A549 (cell line): Measurements from ENCODE around the gene NMB. TPM values are rescaled to one million over a fixed set of nuclear protein-coding genes. Genes with fewer than 3 reads are reported as not detected.

ENCODE experiments used
- ATAC-seq, 2 experiments: fragments of 200-7000 bp in 1 of 2; fragments of >200 bp in 1 of 2; cut with Nextera tagmentation in 1 of 2; cut with Tn5 transposase in 1 of 2; 3 replicates each; pipeline versions ENCODE4 v1.8.0 to v1.9.1; 2018 to 2020; ENCODE audit warnings: mild to moderate bottlenecking in 1 of 2, moderate library complexity in 1 of 2
- CTCF ChIA-PET: fragments of 300-600 bp; sonication (Branson Sonifier 250); formaldehyde crosslinking; extraction: SDS; loops from one replicate; lab custom pipeline; 2021; ENCODE audit warnings: antibody characterized with exemption, inconsistent platforms; lab: Yijun Ruan, JAX
- POLR2A ChIA-PET: fragments of 350-600 bp; formaldehyde crosslinking; extraction: SDS; loops from one replicate; lab custom pipeline; 2021; ENCODE audit warnings: antibody characterized with exemption, inconsistent platforms; lab: Yijun Ruan, JAX
- DNase-seq, 2 experiments: peaks; one replicate each; pipeline versions ENCODE4 v3.0.0 to v3.0.0-alpha.2; 2011 to 2016; ENCODE audit warnings: low read depth in 1 of 2, low spot score in 1 of 2
- FAIRE-seq: peaks from 2 replicates; lab custom pipeline; 2011; peaks lifted over from hg19 to GRCh38; lab: Jason Lieb, UNC
- H3K27ac ChIP-seq, 2 experiments: fragments of >200 bp; sonication (Bioruptor Twin); formaldehyde crosslinking; 3 replicates each; pipeline ENCODE4 v1.5.1; 2016 to 2017
- H3K4me1 ChIP-seq: fragments of >200 bp; sonication (Bioruptor Twin); formaldehyde crosslinking; 3 replicates; pipeline ENCODE4 v1.6.1; 2016
- H3K4me2 ChIP-seq: fragments of >200 bp; sonication (Bioruptor Twin); formaldehyde crosslinking; 3 replicates; pipeline ENCODE4 v1.6.1; 2016
- H3K4me3 ChIP-seq: fragments of >200 bp; sonication (Bioruptor Twin); formaldehyde crosslinking; 3 replicates; pipeline ENCODE4 v1.5.1; 2016
- H3K9me3 ChIP-seq: fragments of >200 bp; sonication (Bioruptor Twin); formaldehyde crosslinking; 3 replicates; pipeline ENCODE4 v1.6.1; 2016
- BHLHE40 ChIP-seq: IDR thresholded peaks from 2 replicates; pipeline ENCODE4 v1.6.1; 2012; ENCODE audit warnings: low read depth, low read length, inconsistent platforms
- FOSB ChIP-seq: fragments of 250-450 bp; sonication (Bioruptor Pico); IDR thresholded peaks from 2 replicates; pipeline ENCODE4 v1.5.0; 2020; ENCODE audit warnings: mild to moderate bottlenecking, moderate library complexity
- FOSL2 ChIP-seq, 2 experiments: fragments of 450-650 bp in 1 of 2; fragments of >200 bp in 1 of 2; sonication (Bioruptor Twin) in 1 of 2; formaldehyde crosslinking; IDR thresholded peaks; 2 replicates each; pipeline versions ENCODE4 v1.5.0 to v1.6.1; 2016 to 2020; ENCODE audit warnings: mild to moderate bottlenecking in 1 of 2, moderate library complexity in 1 of 2
- FOXS1 ChIP-seq: fragments of 250-450 bp; sonication (Bioruptor Pico); IDR thresholded peaks from 2 replicates; pipeline ENCODE4 v1.5.0; 2020; ENCODE audit warnings: mild to moderate bottlenecking, moderate library complexity
- GATA3 ChIP-seq: IDR thresholded peaks from 2 replicates; pipeline ENCODE4 v1.6.1; 2012; ENCODE audit warnings: borderline replicate concordance
- JUN ChIP-seq, 2 experiments: fragments of >200 bp; sonication (Bioruptor Twin); formaldehyde crosslinking; IDR thresholded peaks; 2 replicates in 1 of 2; 3 replicates in 1 of 2; pipeline ENCODE4 v1.6.1; 2016 to 2017
- JUNB ChIP-seq: fragments of >200 bp; sonication (Bioruptor Twin); formaldehyde crosslinking; IDR thresholded peaks from 2 replicates; pipeline ENCODE4 v1.6.1; 2016
- KDM1A ChIP-seq: fragments of 200-600 bp; sonication (generic); IDR thresholded peaks from 2 replicates; pipeline ENCODE4 v1.6.1; 2016; ENCODE audit warnings: low read depth, mild to moderate bottlenecking
- NPAS2 ChIP-seq: fragments of 250-450 bp; sonication (Bioruptor Pico); IDR thresholded peaks from 2 replicates; pipeline ENCODE4 v1.8.0; 2022; ENCODE audit warnings: mild to moderate bottlenecking, moderate library complexity, borderline replicate concordance
- POLR2A ChIP-seq: IDR thresholded peaks from 2 replicates; pipeline ENCODE4 v1.6.1; 2012; ENCODE audit warnings: mild to moderate bottlenecking, low read length
- RARB ChIP-seq: fragments of 250-450 bp; sonication (Bioruptor Pico); IDR thresholded peaks from 2 replicates; pipeline ENCODE4 v1.8.0; 2021; ENCODE audit warnings: mild to moderate bottlenecking, moderate library complexity
- RCOR1 ChIP-seq: fragments of 150-350 bp; IDR thresholded peaks from 2 replicates; pipeline ENCODE4 v1.6.1; 2014; ENCODE audit warnings: antibody characterized with exemption, low read length, low read depth
- RFX5 ChIP-seq: fragments of 450-650 bp; IDR thresholded peaks from 2 replicates; pipeline ENCODE4 v1.7.1; 2014; ENCODE audit warnings: antibody characterized with exemption, mild to moderate bottlenecking, moderate library complexity
- ZSCAN20 ChIP-seq: fragments of 250-450 bp; sonication (Bioruptor Pico); IDR thresholded peaks from 2 replicates; pipeline ENCODE4 v1.8.0; 2022; ENCODE audit warnings: mild to moderate bottlenecking, moderate library complexity
- WGBS: methylation state at CpG from one replicate; pipeline ENCODE4 v1.1.6; 2017; ENCODE audit errors: missing lambda C conversion rate; 5-methylcytosine and 5-hydroxymethylcytosine counted together
- polyA plus RNA-seq, 4 experiments: library from polyadenylated mRNA; depleted of rRNA in 3 of 4; stranded (reverse); fragments of >200 nt; fragmentation: RNase III in 1 of 4; extraction: RNeasy Plus Mini Kit Qiagen cat#74134 plus additional on column Dnase treatment in 1 of 4; gene quantifications; 2 replicates in 3 of 4; 3 replicates in 1 of 4; pipeline ENCODE4 v1.2.3, GENCODE V29; 2011 to 2017
- TF ChIP-seq, protein P1 (sequence below): fragments of 150-350 bp; IDR thresholded peaks from 2 replicates; pipeline ENCODE4 v1.6.1; 2014; ENCODE audit warnings: low read depth, mild to moderate bottlenecking, low read length
- TF ChIP-seq, protein P2 (sequence below): fragments of 200-600 bp; sonication (generic); IDR thresholded peaks from 2 replicates; pipeline ENCODE4 v1.6.1; 2016; ENCODE audit warnings: antibody characterized with exemption, mild to moderate bottlenecking, moderate library complexity
- TF ChIP-seq, protein P3 (sequence below): IDR thresholded peaks from 2 replicates; pipeline ENCODE4 v1.6.1; 2012
- TF ChIP-seq, protein P4 (sequence below): IDR thresholded peaks from 2 replicates; pipeline ENCODE4 v1.6.1; 2012; ENCODE audit warnings: low read depth, borderline replicate concordance

NMB gene
- polyA plus RNA-seq, 2 of the 4 experiments (the other 2 are of a cell fraction): 10.1 to 18.5 TPM

DNA sequence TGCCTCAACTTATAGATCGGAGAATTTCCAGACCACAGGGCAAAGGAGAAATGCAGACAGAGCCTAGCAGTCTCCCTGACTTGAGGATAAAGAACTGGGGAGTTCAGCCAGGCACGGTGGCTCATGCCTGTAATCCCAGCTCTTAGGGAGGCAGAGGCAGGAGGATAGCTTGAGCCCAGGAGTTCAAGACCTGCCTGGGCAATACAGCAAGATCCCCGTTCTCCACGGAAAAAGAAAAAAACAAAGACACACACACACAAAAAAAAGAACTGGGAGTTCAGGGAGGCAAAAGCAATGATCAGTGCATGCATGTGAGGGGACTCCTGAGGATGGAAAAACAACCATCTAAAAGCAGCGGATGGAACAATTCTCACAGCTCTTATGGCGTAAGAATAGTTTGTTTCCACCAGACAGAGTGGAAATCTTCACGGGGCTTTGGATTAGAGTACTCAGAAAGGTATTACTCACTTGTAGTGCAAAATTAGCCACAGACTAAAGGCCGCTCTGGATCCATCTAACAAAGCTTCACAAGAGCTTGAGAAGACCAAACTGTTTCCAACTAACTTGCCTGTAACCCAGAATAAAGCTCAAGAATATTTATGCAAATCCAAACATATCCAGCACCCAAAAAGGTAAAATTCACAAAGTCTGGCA is 41.7 kb upstream of the NMB start:
- TF ChIP-seq FOXS1 (CRISPR knock-in tag) (no peak), RARB (CRISPR knock-in tag) (no peak), KDM1A (no peak), FOSL2 (IDR thresholded peaks at IDR 0.05) (no peak), FOSL2 (CRISPR knock-in tag; IDR thresholded peaks at IDR 0.05) (no peak), POLR2A (no peak), ZSCAN20 (no peak), RFX5 (no peak), JUN (IDR thresholded peaks at IDR 0.05) (no peak), FOSB (CRISPR knock-in tag) (no peak), GATA3 (no peak), JUNB (no peak)
- TF ChIP-seq, protein P1, sequence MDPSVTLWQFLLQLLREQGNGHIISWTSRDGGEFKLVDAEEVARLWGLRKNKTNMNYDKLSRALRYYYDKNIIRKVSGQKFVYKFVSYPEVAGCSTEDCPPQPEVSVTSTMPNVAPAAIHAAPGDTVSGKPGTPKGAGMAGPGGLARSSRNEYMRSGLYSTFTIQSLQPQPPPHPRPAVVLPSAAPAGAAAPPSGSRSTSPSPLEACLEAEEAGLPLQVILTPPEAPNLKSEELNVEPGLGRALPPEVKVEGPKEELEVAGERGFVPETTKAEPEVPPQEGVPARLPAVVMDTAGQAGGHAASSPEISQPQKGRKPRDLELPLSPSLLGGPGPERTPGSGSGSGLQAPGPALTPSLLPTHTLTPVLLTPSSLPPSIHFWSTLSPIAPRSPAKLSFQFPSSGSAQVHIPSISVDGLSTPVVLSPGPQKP: no peak
- TF ChIP-seq, protein P2, sequence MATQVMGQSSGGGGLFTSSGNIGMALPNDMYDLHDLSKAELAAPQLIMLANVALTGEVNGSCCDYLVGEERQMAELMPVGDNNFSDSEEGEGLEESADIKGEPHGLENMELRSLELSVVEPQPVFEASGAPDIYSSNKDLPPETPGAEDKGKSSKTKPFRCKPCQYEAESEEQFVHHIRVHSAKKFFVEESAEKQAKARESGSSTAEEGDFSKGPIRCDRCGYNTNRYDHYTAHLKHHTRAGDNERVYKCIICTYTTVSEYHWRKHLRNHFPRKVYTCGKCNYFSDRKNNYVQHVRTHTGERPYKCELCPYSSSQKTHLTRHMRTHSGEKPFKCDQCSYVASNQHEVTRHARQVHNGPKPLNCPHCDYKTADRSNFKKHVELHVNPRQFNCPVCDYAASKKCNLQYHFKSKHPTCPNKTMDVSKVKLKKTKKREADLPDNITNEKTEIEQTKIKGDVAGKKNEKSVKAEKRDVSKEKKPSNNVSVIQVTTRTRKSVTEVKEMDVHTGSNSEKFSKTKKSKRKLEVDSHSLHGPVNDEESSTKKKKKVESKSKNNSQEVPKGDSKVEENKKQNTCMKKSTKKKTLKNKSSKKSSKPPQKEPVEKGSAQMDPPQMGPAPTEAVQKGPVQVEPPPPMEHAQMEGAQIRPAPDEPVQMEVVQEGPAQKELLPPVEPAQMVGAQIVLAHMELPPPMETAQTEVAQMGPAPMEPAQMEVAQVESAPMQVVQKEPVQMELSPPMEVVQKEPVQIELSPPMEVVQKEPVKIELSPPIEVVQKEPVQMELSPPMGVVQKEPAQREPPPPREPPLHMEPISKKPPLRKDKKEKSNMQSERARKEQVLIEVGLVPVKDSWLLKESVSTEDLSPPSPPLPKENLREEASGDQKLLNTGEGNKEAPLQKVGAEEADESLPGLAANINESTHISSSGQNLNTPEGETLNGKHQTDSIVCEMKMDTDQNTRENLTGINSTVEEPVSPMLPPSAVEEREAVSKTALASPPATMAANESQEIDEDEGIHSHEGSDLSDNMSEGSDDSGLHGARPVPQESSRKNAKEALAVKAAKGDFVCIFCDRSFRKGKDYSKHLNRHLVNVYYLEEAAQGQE: no peak
- TF ChIP-seq, all 56 proteins: peak for 0
- Histone ChIP-seq H3K4me3 (no peak overlapping the region), H3K4me1 (peaks cover 22% of the 10 kb centered on the region), H3K27ac (no peak overlapping the region), H3K4me2 (no peak overlapping the region), H3K9me3 (no peaks in the 10 kb centered on the region)
- no peak for FAIRE-seq
- WGBS: 88% methylated on average over 8 of the region's 8 CpGs
- ATAC-seq: no peak
- POLR2A ChIA-PET: interaction anchor here (1.4 kb wide), 1 partner anchor 17 kb away, joined by 3 read pairs; the partner anchor contains the start of gene SEC11A
- CTCF ChIA-PET: interaction anchor here (0.9 to 1.3 kb wide), 5 partner anchors 23 to 229 kb away, joined by 3 to 4 read pairs (median 3); partner anchors contain the start of gene WDR73
- DNase-seq: no peak

DNA sequence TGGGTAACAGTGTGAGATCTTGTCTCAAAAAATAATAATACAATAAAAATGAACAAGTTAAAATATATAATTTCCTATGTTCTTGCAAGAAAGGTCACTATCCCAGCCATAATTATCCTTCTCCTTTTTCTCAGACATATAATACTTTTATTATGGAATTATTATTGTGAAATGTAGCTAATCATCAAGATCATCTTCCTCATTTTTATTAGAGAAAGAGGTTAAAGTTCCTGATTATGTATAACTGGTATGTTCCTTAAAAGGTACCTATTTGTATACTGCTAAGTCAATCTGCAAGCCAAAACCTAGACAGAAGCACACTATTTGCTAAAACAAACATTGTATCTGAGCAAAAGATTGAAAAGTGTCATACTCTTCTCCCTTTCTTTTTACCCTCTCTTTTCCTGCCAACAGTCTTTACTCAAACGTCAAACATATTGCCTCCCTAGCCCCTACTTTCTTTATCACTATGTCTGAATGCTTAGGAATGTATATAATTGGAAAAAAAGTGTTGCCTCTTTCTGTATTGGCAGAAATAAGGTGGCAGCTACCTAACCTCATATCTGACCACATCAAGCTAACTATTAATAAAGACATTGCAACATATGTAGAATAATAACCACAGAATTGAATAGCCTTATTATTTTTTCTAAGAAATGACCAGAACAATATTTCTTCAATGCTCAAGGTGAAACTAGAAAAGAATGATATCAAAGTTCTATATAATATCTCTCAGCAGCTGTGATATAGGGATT is 39.4 kb upstream of the NMB start:
- FAIRE-seq (peak; percentile 76), ATAC-seq (no peak)
- no peak overlapping the region for H3K4me3 ChIP-seq
- POLR2A ChIA-PET: interaction anchor here (1.8 kb wide), 1 partner anchor 19 kb away, joined by 7 read pairs; the partner anchor contains the start of gene SEC11A
- TF ChIP-seq, protein P3, sequence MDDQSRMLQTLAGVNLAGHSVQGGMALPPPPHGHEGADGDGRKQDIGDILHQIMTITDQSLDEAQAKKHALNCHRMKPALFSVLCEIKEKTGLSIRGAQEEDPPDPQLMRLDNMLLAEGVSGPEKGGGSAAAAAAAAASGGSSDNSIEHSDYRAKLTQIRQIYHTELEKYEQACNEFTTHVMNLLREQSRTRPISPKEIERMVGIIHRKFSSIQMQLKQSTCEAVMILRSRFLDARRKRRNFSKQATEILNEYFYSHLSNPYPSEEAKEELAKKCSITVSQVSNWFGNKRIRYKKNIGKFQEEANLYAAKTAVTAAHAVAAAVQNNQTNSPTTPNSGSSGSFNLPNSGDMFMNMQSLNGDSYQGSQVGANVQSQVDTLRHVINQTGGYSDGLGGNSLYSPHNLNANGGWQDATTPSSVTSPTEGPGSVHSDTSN: no peak
- no peak for TF ChIP-seq RCOR1
- no peak for TF ChIP-seq BHLHE40
- TF ChIP-seq, protein P4, sequence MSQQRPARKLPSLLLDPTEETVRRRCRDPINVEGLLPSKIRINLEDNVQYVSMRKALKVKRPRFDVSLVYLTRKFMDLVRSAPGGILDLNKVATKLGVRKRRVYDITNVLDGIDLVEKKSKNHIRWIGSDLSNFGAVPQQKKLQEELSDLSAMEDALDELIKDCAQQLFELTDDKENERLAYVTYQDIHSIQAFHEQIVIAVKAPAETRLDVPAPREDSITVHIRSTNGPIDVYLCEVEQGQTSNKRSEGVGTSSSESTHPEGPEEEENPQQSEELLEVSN: no peak
- no peak for TF ChIP-seq NPAS2 (CRISPR knock-in tag)
- TF ChIP-seq, all 56 proteins: peak for 0
- peaks cover 27% of the 10 kb centered on the region for H3K4me1 ChIP-seq
- DNase-seq: no peak
- no peak overlapping the region for H3K27ac ChIP-seq
- peak overlapping the region; percentile 36 for H3K4me2 ChIP-seq
- 26% methylated on average over 1 of the region's 1 CpG for WGBS
- no peaks in the 10 kb centered on the region for H3K9me3 ChIP-seq
- CTCF ChIA-PET: interaction anchor here (0.9 to 1.6 kb wide), 5 partner anchors 18 to 109 kb away, joined by 3 to 4 read pairs (median 3); partner anchors contain the start of gene SEC11A
